HTERT RPE-1 (cell line): ENCODE measurements around the gene NPAS1.

Source experiments
- in situ Hi-C: fragments of 300-500 bp; cut with MboI; formaldehyde crosslinking; loops from 4 replicates; pipeline ENCODE4 v1.14.3; 2020; ENCODE audit warnings: low sequenced_read_pairs

The NPAS1 gene

GRCh38 chr19:47012617-47013016 lies 7.0 kb upstream of the NPAS1 start:
- in situ Hi-C loops: no loop called here

- in situ Hi-C loops: no loop called here
Observed at GRCh38 chr19:47013041-47013517, 6.6 kb upstream of the NPAS1 start.

GRCh38 chr19:47018923-47019322 lies 714 bp upstream of the NPAS1 start:
- in situ Hi-C loops: no loop called here

GRCh38 chr19:47020132-47020805 lies 632 bp downstream of the NPAS1 start:
- in situ Hi-C loops: no loop called here

GRCh38 chr19:47020992-47021496 lies 1.4 kb downstream of the NPAS1 start:
- in situ Hi-C loops: no loop called here

GRCh38 chr19:47021536-47022139 lies 2.0 kb downstream of the NPAS1 start:
- in situ Hi-C loops: no loop called here

- in situ Hi-C loops: no loop called here
Observed at GRCh38 chr19:47022140-47022536, 2.5 kb downstream of the NPAS1 start.

GRCh38 chr19:47022541-47023447 lies 3.2 kb downstream of the NPAS1 start:
- in situ Hi-C loops: no loop called here

- in situ Hi-C loops: no loop called here
Observed at GRCh38 chr19:47023448-47023794, 3.8 kb downstream of the NPAS1 start.

- in situ Hi-C loops: no loop called here
Observed at GRCh38 chr19:47024502-47024901, 4.9 kb downstream of the NPAS1 start.

GRCh38 chr19:47026156-47026555 lies 6.5 kb downstream of the NPAS1 start:
- in situ Hi-C loops: no loop called here

GRCh38 chr19:47026889-47027288 lies 7.3 kb downstream of the NPAS1 start:
- in situ Hi-C loops: no loop called here

GRCh38 chr19:47027586-47028088 lies 8.0 kb downstream of the NPAS1 start:
- in situ Hi-C loops: no loop called here

GRCh38 chr19:47028195-47028601 lies 8.6 kb downstream of the NPAS1 start:
- in situ Hi-C loops: no loop called here

- in situ Hi-C loops: no loop called here
Observed at GRCh38 chr19:47032171-47032811, 12.7 kb downstream of the NPAS1 start.

- in situ Hi-C loops: no loop called here
Observed at GRCh38 chr19:47035127-47036096, 15.8 kb downstream of the NPAS1 start.

GRCh38 chr19:47036097-47036651 lies 16.5 kb downstream of the NPAS1 start:
- in situ Hi-C loops: no loop called here

- in situ Hi-C loops: no loop called here
Observed at GRCh38 chr19:47037766-47038165, 18.1 kb downstream of the NPAS1 start.

- in situ Hi-C loops: no loop called here
Observed at GRCh38 chr19:47039239-47039874, 19.7 kb downstream of the NPAS1 start.
